Endothelial cell of umbilical vein (primary cell): ENCODE measurements around the gene ZNF483. TPM values are rescaled to one million over a fixed set of nuclear protein-coding genes. Genes with fewer than 3 reads are reported as not detected.
"Not testable (repeated sequence)": the region's sequence is repeated elsewhere in the genome, so short reads cannot be mapped to it uniquely, and the experiment has no call there.

ENCODE experiments used
- BruUV-seq: library from RNA; stranded (reverse); fragments of 400-500 nt; replicated peaks from 2 replicates; lab custom pipeline; 2021; lab: Mats Ljungman, UMichigan
- CTCF ChIA-PET: fragments of 300-600, 350-600 bp; sonication (Branson Sonifier 250); formaldehyde crosslinking; loops from one replicate; lab custom pipeline; 2021; ENCODE audit warnings: antibody characterized with exemption, inconsistent platforms; lab: Charles Lee
- POLR2A ChIA-PET: fragments of 300-600, 350-600 bp; sonication (Branson Sonifier 250); formaldehyde crosslinking; loops from one replicate; lab custom pipeline; 2021; ENCODE audit warnings: antibody characterized with exemption, inconsistent platforms; lab: Charles Lee
- DNase-seq: peaks from one replicate; pipeline ENCODE4 v3.0.0-alpha.2; 2011; ENCODE audit warnings: low read depth, low spot score
- FAIRE-seq: peaks from 2 replicates; lab custom pipeline; 2011; peaks lifted over from hg19 to GRCh38; lab: Jason Lieb, UNC
- H2AFZ ChIP-seq: 2 replicates; pipeline ENCODE4 v1.6.0; 2012; ENCODE audit warnings: low read depth, low read length, control low read depth, inconsistent platforms
- H3K27ac ChIP-seq: 2 replicates; pipeline ENCODE4 v1.5.1; 2011; ENCODE audit warnings: low read depth, mild to moderate bottlenecking, control low read depth, low read length, moderate library complexity; ENCODE audit not compliant: insufficient read depth
- H3K27me3 ChIP-seq, 2 experiments: 2 replicates each; pipeline versions ENCODE4 v1.6.0 to v1.6.1; 2011; ENCODE audit warnings: low read length in 2 of 2, mixed read lengths in 1 of 2; ENCODE audit not compliant: control insufficient read depth in 2 of 2, insufficient read depth in 2 of 2
- H3K36me3 ChIP-seq, 2 experiments: 2 replicates in 1 of 2; 3 replicates in 1 of 2; pipeline ENCODE4 v1.5.1; 2011; ENCODE audit warnings: low read length in 2 of 2, mild to moderate bottlenecking in 1 of 2, moderate library complexity in 1 of 2; ENCODE audit not compliant: control insufficient read depth in 2 of 2, insufficient read depth in 2 of 2; ENCODE audit errors: extremely low read depth in 1 of 2
- H3K4me1 ChIP-seq: 3 replicates; pipeline ENCODE4 v1.5.1; 2011; ENCODE audit warnings: mild to moderate bottlenecking, low read length; ENCODE audit not compliant: control insufficient read depth, insufficient read depth; ENCODE audit errors: extremely low read depth
- H3K4me2 ChIP-seq: 2 replicates; pipeline ENCODE4 v1.6.1; 2011; ENCODE audit warnings: low read length, control low read depth, mixed read lengths; ENCODE audit not compliant: insufficient read depth
- H3K4me3 ChIP-seq, 3 experiments: fragments of 200-600 bp in 1 of 3; sonication (generic), shearing (Covaris generic) in 1 of 3; replicated peaks in 1 of 3; 2 replicates each; pipeline ENCODE4 v1.5.1; 2011 to 2016; ENCODE audit warnings: control low read depth in 3 of 3, low read length in 3 of 3, mild to moderate bottlenecking in 2 of 3, inconsistent platforms in 1 of 3, low read depth in 1 of 3, moderate library complexity in 1 of 3; ENCODE audit not compliant: insufficient read depth in 1 of 3
- H3K79me2 ChIP-seq: 2 replicates; pipeline ENCODE4 v1.6.0; 2012; ENCODE audit warnings: low read length, inconsistent platforms; ENCODE audit not compliant: control insufficient read depth, insufficient read depth
- H3K9ac ChIP-seq: replicated peaks from 2 replicates; pipeline ENCODE3; 2011; ENCODE audit warnings: low read length, control low read depth; ENCODE audit not compliant: insufficient read depth; ENCODE audit errors: extremely low read depth
- H3K9me1 ChIP-seq: replicated peaks from 3 replicates; pipeline ENCODE4 v1.6.0; 2011; ENCODE audit warnings: mild to moderate bottlenecking, low read length; ENCODE audit not compliant: control insufficient read depth, insufficient read depth; ENCODE audit errors: extremely low read depth
- H3K9me3 ChIP-seq: replicated peaks from 2 replicates; pipeline ENCODE4 v1.5.1; 2012; ENCODE audit warnings: low read length, inconsistent platforms; ENCODE audit not compliant: control insufficient read depth, insufficient read depth
- H4K20me1 ChIP-seq: replicated peaks from 2 replicates; pipeline ENCODE3; 2011; ENCODE audit warnings: mild to moderate bottlenecking, low read length; ENCODE audit not compliant: control insufficient read depth, insufficient read depth; ENCODE audit errors: extremely low read depth
- CTCF ChIP-seq, 2 donors: IDR thresholded peaks; 1 replicate in 1 of 2; 2 replicates in 1 of 2; pipeline ENCODE4 v1.5.1; 2011; ENCODE audit warnings: low read length in 2 of 2, mild to moderate bottlenecking in 2 of 2, moderate library complexity in 2 of 2, control low read depth in 1 of 2, inconsistent platforms in 1 of 2, low read depth in 1 of 2; ENCODE audit not compliant: insufficient read depth in 1 of 2; ENCODE audit errors: extremely low read depth in 1 of 2
- EZH2 ChIP-seq: IDR thresholded peaks from 2 replicates; pipeline ENCODE4 v1.6.1; 2012; ENCODE audit warnings: borderline replicate concordance, low read depth, mild to moderate bottlenecking, moderate library complexity, low read length, inconsistent platforms; ENCODE audit not compliant: severe bottlenecking
- FOS ChIP-seq: IDR thresholded peaks from 2 replicates; pipeline ENCODE4 v1.6.1; 2011; ENCODE audit warnings: mild to moderate bottlenecking, low read length, moderate library complexity, borderline replicate concordance; ENCODE audit not compliant: insufficient read depth
- GATA2 ChIP-seq: IDR thresholded peaks from 2 replicates; pipeline ENCODE4 v1.7.0; 2011; ENCODE audit warnings: low read depth, mild to moderate bottlenecking, moderate library complexity, mixed read lengths, low read length; ENCODE audit not compliant: insufficient read length, insufficient read depth
- JUN ChIP-seq: IDR thresholded peaks from 2 replicates; pipeline ENCODE4 v1.6.1; 2011; ENCODE audit warnings: borderline replicate concordance, low read depth; ENCODE audit not compliant: insufficient read length, insufficient read depth
- MAX ChIP-seq: IDR thresholded peaks from 2 replicates; pipeline ENCODE4 v1.6.1; 2011; ENCODE audit not compliant: insufficient read depth, insufficient read length
- MYC ChIP-seq: IDR thresholded peaks from one replicate; pipeline ENCODE4 v1.6.1; 2011; ENCODE audit warnings: mild to moderate bottlenecking, low read depth, low read length
- POLR2A ChIP-seq: IDR thresholded peaks from 2 replicates; pipeline ENCODE4 v1.6.1; 2012; ENCODE audit warnings: low read depth, mild to moderate bottlenecking, control low read depth, low read length
- POLR2AphosphoS5 ChIP-seq: IDR thresholded peaks from 2 replicates; pipeline ENCODE4 v1.6.1; 2012; ENCODE audit warnings: low read depth, mild to moderate bottlenecking, control low read depth, low read length, moderate library complexity; ENCODE audit not compliant: insufficient read depth
- dilution Hi-C: fragments of 300-500 bp; cut with MboI; formaldehyde crosslinking; loops from one replicate; pipeline ENCODE4 v1.15.0; 2019; ENCODE audit warnings: low sequenced_read_pairs; ENCODE audit not compliant: extremely low pct_ligation_motif_present
- intact Hi-C: fragments of 100-400 bp; cut with micrococcal nuclease; formaldehyde crosslinking; loops from one replicate; pipeline ENCODE4 v1.10.0; 2022
- polyA plus RNA-seq, 4 experiments: library from polyadenylated mRNA; depleted of rRNA in 3 of 4; stranded (reverse) in 3 of 4; unstranded in 1 of 4; fragments of >200 nt; gene quantifications; 2 replicates each; pipeline versions ENCODE4 v1.2.1 to v1.2.3, GENCODE V29; 2011 to 2012; ENCODE audit warnings: missing spikeins in 1 of 4
- total RNA-seq: library from RNA; stranded (reverse); gene quantifications from 2 replicates; pipeline ENCODE4 v1.2.3, GENCODE V29; 2021

Gene ZNF483
- total and polyA plus RNA-seq, 2 donors (not counting 3 experiments of a cell fraction or from before 2014, with no cell fraction given) = 0.23 to 2.0 TPM

GRCh38 chr9:111548623-111549022 is 23.6 kb downstream of the ZNF483 start:
- Histone ChIP-seq H2AFZ (no peak overlapping the region), H3K4me1 (no peaks in the 10 kb centered on the region), H3K79me2 (no peaks in the 10 kb centered on the region), H3K27me3 (no peaks in the 10 kb centered on the region), H3K36me3 (no peaks in the 10 kb centered on the region), H3K9ac (no peak overlapping the region), H3K4me3 (no peak overlapping the region), H3K4me2 (no peak overlapping the region), H3K27ac (no peak overlapping the region), H4K20me1 (no peaks in the 10 kb centered on the region), H3K9me3 (peaks cover 6% of the 10 kb centered on the region), H3K9me1 (no peaks in the 10 kb centered on the region)
- FAIRE-seq = no peak
- intact Hi-C loops = no loop called here
- no peak for DNase-seq
- dilution Hi-C loops = no loop called here
- POLR2A ChIA-PET = no interaction called here
- TF ChIP-seq FOS = no peak
- no peak for TF ChIP-seq EZH2
- no peak for TF ChIP-seq MAX
- TF ChIP-seq POLR2A = no peak
- no peak for TF ChIP-seq GATA2
- no peak for TF ChIP-seq MYC
- TF ChIP-seq JUN = no peak
- no peak for TF ChIP-seq CTCF (IDR thresholded peaks at IDR 0.05; ENCODE audit: extremely low read depth in 1 of 2, insufficient read depth in 1 of 2, low read depth in 1 of 2, low read length in 2 of 2)
- no peak for TF ChIP-seq POLR2AphosphoS5
- BruUV-seq = no TSS peak
- CTCF ChIA-PET = no interaction called here

- H3K9ac ChIP-seq, H3K4me1 ChIP-seq, H3K27me3 ChIP-seq, H3K4me2 ChIP-seq, FAIRE-seq, POLR2A ChIA-PET, intact Hi-C loops, dilution Hi-C loops, H2AFZ ChIP-seq, H4K20me1 ChIP-seq, H3K79me2 ChIP-seq, H3K27ac ChIP-seq, H3K36me3 ChIP-seq, BruUV-seq, H3K9me3 ChIP-seq, DNase-seq, H3K9me1 ChIP-seq, CTCF ChIA-PET, H3K4me3 ChIP-seq: not testable (repeated sequence)
These were observed 30.4 kb downstream of the ZNF483 start for GRCh38 chr9:111555425-111555824.
